Stimulated activated naive CD4-positive, alpha-beta T cell (primary cell): ENCODE results near the gene PLA2G7.
"Not testable (repeated sequence)": the region's sequence is repeated elsewhere in the genome, so short reads cannot be mapped to it uniquely, and the experiment has no call there.

Experiments
- DNase-seq, 6 experiments: peaks; one replicate each; lab custom pipeline; 2025; lab: John Stamatoyannopoulos, UW

The PLA2G7 gene

GRCh38 chr6:46748940-46749503 lies 13.8 kb upstream of the PLA2G7 start:
- DNase-seq: no peak

DNA sequence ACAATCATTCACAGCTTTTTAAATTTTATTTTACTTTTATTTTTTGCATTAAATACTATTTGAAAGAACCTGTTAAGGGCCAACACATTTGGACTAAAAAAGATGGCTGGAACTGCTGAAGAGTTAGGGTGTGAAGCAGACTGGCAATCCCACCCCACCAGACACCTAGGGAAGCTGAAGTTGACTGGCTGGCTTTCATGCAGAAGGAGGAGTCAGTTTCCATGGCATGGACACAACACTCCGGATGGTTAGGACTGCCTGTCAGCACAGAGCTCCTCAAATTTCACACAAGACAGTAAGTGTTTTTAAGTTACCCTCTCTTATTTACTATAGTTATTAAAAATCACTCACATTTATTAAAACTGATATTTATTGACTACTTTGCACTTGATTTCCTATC lies 11.5 kb upstream of the PLA2G7 start, which contains the start of gene ANKRD66:
Gene ANKRD66, plus strand, starts transcription at position 238 of the 400 bp plus-strand sequence. CDS start 5,016 bp downstream, outside the sequence.
- no peak for DNase-seq

DNA sequence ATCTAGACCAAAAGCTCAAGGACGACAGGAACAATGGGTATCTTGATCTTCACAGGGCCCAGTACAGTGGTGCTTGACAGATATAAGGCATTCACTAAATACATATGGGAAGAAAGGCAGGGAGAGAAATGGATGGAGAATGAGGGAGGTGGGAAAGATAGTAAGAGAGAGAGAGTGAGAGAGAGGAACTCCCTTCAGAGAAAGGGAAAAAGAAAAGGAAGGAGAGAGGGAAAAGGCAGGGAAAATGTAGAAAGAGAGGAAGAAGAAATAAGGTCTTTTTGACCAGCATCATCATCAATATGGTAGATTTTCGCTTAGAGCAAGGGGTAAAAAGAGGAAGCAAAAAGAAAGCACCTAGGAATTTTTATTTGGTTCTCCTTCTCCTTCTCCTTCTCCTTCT lies 10.8 kb upstream of the PLA2G7 start:
- no peak for DNase-seq

DNA sequence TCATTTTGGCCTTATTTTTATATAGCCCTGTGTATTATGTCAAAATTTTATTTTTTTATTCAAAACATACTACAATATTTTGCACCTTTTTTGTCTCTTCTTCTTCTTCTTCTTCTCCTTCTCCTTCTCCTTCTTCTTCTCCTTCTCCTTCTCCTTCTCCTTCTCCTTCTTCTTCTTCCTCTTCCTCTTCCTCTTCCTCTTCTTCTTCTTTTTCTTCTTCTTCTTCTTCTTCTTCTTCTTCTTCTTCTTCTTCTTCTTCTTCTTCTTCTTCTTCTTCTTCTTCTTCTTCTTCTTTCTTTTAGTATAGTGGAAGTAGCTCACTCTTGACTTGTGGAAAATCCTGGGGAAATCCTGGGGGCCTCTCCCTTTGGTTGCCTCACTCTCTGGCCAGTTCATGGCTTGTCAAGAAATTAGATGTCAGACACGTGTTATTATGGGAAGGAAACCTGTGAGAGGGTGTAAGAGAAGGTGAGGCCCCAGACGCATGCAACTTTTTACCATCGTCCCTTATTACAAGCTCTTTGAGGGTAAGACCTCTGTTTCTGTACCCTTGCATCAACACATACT lies 9.1 kb upstream of the PLA2G7 start:
- DNase-seq: not testable (repeated sequence)

GRCh38 chr6:46743425-46744158 lies 8.4 kb upstream of the PLA2G7 start:
- no peak for DNase-seq

DNA sequence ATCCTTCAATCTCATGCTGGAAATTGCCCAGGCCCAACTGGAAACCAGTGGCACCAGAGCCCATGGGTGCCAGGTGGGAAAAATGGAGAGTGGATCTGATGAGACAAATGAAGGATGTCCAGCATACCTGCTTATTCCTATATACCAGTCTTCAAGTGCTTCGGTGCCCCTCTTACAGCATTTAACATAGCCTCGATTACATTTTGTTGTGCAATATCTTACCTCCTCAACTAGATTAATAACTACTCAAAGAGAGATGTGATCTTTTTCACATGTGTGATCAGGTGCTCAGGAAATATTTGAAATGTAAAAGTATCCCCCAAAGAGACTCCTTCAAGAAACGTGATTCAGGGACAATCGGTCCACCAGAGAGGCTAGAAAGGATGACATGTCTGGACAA lies 6.7 kb upstream of the PLA2G7 start:
- DNase-seq: no peak

GRCh38 chr6:46741482-46741881 lies 6.3 kb upstream of the PLA2G7 start:
- DNase-seq: no peak

DNA sequence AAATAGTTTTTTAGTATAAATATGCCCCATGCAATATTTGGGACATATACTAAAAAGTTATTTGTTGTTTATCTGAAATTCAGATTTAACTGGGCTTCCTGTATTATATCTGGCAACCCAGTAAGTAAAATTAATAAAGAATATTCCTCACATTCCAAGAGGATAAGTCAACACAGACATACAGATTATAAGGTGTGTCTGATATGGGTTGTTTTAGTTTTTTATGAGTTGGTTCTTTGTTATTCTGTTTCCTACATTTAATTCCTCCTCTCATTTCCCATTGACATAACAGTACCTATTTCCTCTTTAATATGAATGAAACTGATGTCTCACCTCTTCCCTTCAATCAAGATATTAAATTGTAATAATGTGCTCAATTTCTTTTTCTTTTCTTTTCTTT lies 1.7 kb upstream of the PLA2G7 start:
- DNase-seq: no peak

DNA sequence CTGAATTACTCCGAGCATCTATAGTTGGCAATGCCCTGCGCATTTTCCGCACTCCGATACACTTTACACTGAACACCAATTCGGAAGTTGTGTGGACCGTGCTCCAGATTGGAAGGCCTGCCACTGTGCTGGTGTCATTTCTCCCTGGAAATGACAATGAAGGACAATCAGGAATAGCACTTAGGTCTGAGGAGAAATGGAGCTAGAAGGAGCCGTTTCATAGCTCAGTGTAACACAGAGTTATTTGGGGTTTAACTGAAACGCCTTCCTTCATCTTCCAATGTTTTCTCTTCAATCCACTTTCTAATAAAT lies 501 bp upstream of the PLA2G7 start:
- no peak for DNase-seq

GRCh38 chr6:46733341-46733801 lies 1.8 kb downstream of the PLA2G7 start:
- no peak for DNase-seq

- DNase-seq: no peak
These were observed 4.2 kb downstream of the PLA2G7 start for GRCh38 chr6:46730921-46731461.

- no peak for DNase-seq
These were observed 5.3 kb downstream of the PLA2G7 start for GRCh38 chr6:46729787-46730326.

GRCh38 chr6:46720401-46720800 lies 14.8 kb downstream of the PLA2G7 start:
- DNase-seq: no peak

GRCh38 chr6:46719099-46719498 lies 16.1 kb downstream of the PLA2G7 start:
- no peak for DNase-seq

GRCh38 chr6:46715141-46715540 lies 20.0 kb downstream of the PLA2G7 start:
- no peak for DNase-seq

DNA sequence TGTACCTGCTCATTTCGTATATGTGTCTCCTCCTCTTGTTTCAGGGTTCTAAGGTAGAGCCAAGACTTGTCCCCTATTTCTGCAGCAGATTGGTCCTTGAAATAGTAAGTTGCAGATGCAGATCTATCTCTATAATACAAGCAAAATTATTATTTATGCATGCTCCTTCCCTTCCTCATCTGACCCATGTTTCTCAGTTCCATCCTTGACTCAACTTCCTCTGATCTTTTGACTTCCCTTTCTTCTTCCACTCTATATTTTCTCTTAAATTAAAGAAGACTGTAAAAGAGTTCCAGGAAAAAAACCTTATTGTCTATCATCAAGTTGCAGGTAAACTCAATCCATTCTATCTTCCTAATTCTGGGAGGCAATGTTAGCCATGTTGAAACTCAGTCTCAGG lies 23.7 kb downstream of the PLA2G7 start:
- DNase-seq: no peak

DNA sequence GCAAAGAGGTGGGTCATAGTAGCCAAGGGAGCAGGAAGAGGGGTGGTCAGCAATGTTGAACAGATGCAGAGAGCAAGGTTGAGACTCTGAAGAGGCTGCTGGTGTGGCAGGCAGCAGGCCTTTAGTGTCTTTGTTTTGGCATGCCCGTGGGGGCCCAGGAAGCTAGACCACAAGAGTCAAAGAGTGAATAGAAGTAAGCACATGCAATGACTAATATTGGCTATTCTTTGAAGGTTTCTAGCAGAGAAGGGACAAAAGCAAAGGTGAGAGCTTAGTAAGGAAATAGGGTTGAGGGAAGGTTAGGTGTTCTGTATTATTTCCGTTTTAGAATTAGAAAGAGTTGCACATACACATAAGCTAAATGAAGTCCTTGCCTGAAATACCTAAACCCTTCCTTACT lies 28.7 kb downstream of the PLA2G7 start:
- DNase-seq: no peak

DNA sequence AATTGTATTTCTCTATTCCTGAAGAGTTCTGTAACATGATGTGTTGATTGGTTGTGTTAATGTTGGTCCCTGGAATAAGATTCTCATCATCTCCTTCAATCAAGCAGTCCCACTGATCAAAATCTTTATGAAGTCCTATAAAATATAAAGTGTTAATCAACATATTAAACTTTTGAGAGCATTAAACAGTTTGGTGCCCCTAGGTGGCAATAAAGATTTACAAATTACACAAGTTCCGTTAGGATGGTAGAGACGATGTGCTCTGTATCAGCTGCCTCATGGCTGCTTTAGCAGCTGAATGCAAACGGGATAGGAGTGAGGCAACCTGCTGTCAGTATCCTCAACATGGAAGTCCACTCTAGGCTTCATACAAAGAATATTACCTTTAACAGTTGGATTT lies 30.6 kb downstream of the PLA2G7 start:
- no peak for DNase-seq

DNA sequence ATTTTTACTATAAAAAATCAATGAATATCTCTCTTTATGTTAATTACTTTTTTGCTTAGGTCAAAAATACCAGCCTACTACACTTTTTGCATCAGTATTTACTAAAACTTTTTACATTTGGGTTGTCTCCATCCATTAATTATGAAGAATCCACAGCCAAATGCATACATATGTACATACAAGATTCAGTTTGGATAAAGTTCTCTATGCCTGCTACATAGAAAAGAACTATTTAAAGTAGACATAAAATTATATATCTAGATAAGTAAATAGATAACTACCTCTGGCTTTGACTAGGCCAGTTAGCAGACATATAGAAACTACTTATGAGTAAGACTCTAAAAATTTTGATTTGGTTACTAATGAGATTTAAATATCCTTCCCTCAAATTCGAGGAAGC lies 35.2 kb downstream of the PLA2G7 start:
- no peak for DNase-seq

DNA sequence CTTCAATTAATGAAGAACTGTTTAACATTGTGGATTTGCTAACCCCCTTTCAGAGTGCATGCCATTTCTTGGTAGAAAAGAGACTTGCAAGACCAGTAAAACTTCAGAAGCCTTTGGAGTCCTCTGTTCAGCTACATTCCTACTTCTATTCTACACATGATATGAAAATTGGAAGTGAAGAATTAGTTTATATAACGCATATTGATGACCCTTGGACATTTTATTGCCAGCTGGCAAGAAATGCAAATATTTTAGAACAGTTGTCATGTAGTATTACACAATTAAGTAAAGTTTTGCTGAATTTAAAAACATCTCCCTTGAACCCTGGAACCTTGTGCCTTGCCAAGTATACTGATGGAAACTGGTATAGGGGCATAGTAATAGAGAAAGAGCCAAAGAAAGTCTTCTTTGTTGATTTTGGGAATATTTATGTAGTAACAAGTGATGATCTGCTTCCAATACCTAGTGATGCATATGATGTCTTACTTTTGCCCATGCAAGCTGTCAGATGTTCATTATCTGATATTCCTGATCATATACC lies 44.2 kb downstream of the PLA2G7 start:
- no peak for DNase-seq

- DNase-seq: no peak
These were observed 44.9 kb downstream of the PLA2G7 start for GRCh38 chr6:46690141-46690755.

DNA sequence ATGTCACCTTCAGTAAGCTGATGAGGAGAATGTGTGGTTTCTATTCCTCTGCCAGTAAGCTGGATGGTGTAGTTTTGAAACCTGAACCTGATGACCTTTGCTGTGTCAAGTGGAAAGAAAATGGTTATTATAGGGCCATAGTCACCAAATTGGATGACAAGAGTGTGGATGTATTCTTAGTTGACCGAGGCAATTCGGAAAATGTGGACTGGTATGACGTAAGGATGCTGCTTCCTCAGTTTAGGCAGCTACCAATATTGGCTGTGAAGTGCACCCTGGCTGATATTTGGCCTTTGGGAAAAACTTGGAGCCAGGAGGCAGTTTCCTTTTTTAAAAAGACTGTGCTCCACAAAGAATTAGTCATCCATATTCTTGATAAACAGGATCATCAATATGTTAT lies 45.5 kb downstream of the PLA2G7 start:
- no peak for DNase-seq
